ENCODE results near the gene WNT3A.

GRCh38 chr1:227987181-227987580, 19.6 kb upstream of the WNT3A start:
- TF ChIP-seq EZH2 (IDR thresholded peaks at IDR 0.05; ENCODE audit: low read depth) (no peak), CTCF (conservative IDR thresholded peaks at IDR 0.05) (no peak)
